ENCODE data around the gene KRTAP21-2. TPM values are rescaled to one million over a fixed set of nuclear protein-coding genes. Genes with fewer than 3 reads are reported as not detected.

Gene KRTAP21-2
- not detected in 2 replicates for total RNA-seq

GRCh38 chr21:30747159-30747558, at the start of gene KRTAP21-2:
TSS of gene KRTAP21-2 (minus strand) at chr21:30747259. CDS start at chr21:30747202, 57 bp downstream.

DNA sequence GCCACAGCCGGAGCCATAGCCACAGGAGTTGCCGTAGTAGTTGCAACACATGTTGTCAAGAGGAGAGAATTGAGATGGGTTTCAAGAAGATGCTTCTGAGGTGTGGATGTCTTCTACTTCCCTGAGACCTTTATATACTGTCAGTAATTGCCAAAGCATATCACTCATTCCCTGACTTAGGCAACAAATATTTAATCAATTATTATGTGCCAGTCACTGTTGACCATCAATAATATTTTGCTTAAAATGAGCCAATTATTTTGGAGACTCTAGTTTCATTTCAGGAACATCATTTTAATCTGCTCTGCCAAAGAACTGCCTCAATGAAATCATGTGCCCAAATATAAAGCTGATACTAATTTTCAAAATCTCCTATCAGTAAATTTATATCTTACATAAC, 8.3 kb upstream of the KRTAP21-2 start, which contains the start of gene KRTAP21-1:
TSS of gene KRTAP21-1 (minus strand) at position 101 of the 400 bp plus-strand sequence. CDS start at position 51, 50 bp downstream.

GRCh38 chr21:30718239-30718909, 28.7 kb downstream of the KRTAP21-2 start, which contains the start of gene KRTAP21-3:
TSS of gene KRTAP21-3 (minus strand) at chr21:30718777. CDS start at chr21:30718759, 18 bp downstream.

Other genes with a start within 250 kb of the KRTAP21-2 start
- gene KRTAP19-5, start 245.1 kb downstream of the KRTAP21-2 start, total RNA-seq, result not detected in 2 replicates
- not detected in 2 replicates for gene KRTAP19-6, start 205.4 kb downstream of the KRTAP21-2 start, total RNA-seq
- gene KRTAP19-7, start 185.9 kb downstream of the KRTAP21-2 start, total RNA-seq, result not detected in 2 replicates
- gene KRTAP22-2, start 156.9 kb downstream of the KRTAP21-2 start, total RNA-seq, result not detected in 2 replicates
- gene KRTAP6-3, start 154.8 kb downstream of the KRTAP21-2 start, total RNA-seq, result not detected in 2 replicates
- not detected in 2 replicates for gene KRTAP6-2, start 148.4 kb downstream of the KRTAP21-2 start, total RNA-seq
- gene KRTAP22-1, start 146.2 kb downstream of the KRTAP21-2 start, total RNA-seq, result not detected in 2 replicates
- not detected in 2 replicates for gene KRTAP6-1, start 133.3 kb downstream of the KRTAP21-2 start, total RNA-seq
- not detected in 2 replicates for gene KRTAP20-1, start 130.8 kb downstream of the KRTAP21-2 start, total RNA-seq
- not detected in 2 replicates for gene KRTAP20-4, start 126.6 kb downstream of the KRTAP21-2 start, total RNA-seq
- not detected in 2 replicates for gene KRTAP20-2, start 112.1 kb downstream of the KRTAP21-2 start, total RNA-seq
- gene KRTAP20-3, start 104.4 kb downstream of the KRTAP21-2 start, total RNA-seq, result not detected in 2 replicates
- not detected in 2 replicates for gene KRTAP21-3, start 28.5 kb downstream of the KRTAP21-2 start, total RNA-seq
- gene KRTAP21-1, start 8.2 kb upstream of the KRTAP21-2 start, total RNA-seq, result not detected in 2 replicates
- gene KRTAP8-1, start 66.0 kb upstream of the KRTAP21-2 start, total RNA-seq, result not detected in 2 replicates
- not detected in 2 replicates for gene KRTAP7-1, start 82.5 kb upstream of the KRTAP21-2 start, total RNA-seq
- gene KRTAP11-1, start 134.3 kb upstream of the KRTAP21-2 start, total RNA-seq, result not detected in 2 replicates